Fibroblast of lung (primary cell): ENCODE results near the gene SLC6A11. TPM values are rescaled to one million over a fixed set of nuclear protein-coding genes. Genes with fewer than 3 reads are reported as not detected.
A peak's percentile ranks its signal among the peaks of the same experiment; 100 is the strongest.

ENCODE experiments used
- DNase-seq, 2 donors: peaks; one replicate each; pipeline versions ENCODE4 v3.0.0 to v3.0.0-alpha.2; 2010; ENCODE audit warnings: low read depth in 2 of 2
- H2AFZ ChIP-seq: 2 replicates; pipeline ENCODE4 v1.5.1; 2012; ENCODE audit warnings: low read length, control low read depth, inconsistent platforms
- H3K27ac ChIP-seq: 2 replicates; pipeline ENCODE4 v1.5.1; 2011; ENCODE audit warnings: low read length, control low read depth; ENCODE audit not compliant: insufficient read depth
- H3K27me3 ChIP-seq: 2 replicates; pipeline ENCODE4 v1.5.1; 2011; ENCODE audit warnings: mild to moderate bottlenecking, low read length; ENCODE audit not compliant: control insufficient read depth, insufficient read depth
- H3K36me3 ChIP-seq: 2 replicates; pipeline ENCODE4 v1.5.1; 2011; ENCODE audit warnings: low read length; ENCODE audit not compliant: control insufficient read depth, insufficient read depth
- H3K4me1 ChIP-seq: 2 replicates; pipeline ENCODE4 v1.5.1; 2011; ENCODE audit warnings: low read length; ENCODE audit not compliant: control insufficient read depth, insufficient read depth; ENCODE audit errors: extremely low read depth
- H3K4me2 ChIP-seq: 2 replicates; pipeline ENCODE4 v1.5.1; 2011; ENCODE audit warnings: low read length, control low read depth; ENCODE audit not compliant: insufficient read depth; ENCODE audit errors: extremely low read depth
- H3K4me3 ChIP-seq, 4 experiments: fragments of 200-600 bp in 1 of 4; sonication (generic) in 1 of 4; replicated peaks in 1 of 4; 2 replicates each; pipeline ENCODE4 v1.5.1; 2011 to 2016; ENCODE audit warnings: low read length in 4 of 4, low read depth in 3 of 4, mild to moderate bottlenecking in 3 of 4, control low read depth in 2 of 4, inconsistent platforms in 1 of 4, mixed read lengths in 1 of 4; ENCODE audit not compliant: insufficient read depth in 1 of 4; ENCODE audit errors: control extremely low read depth in 1 of 4
- H3K79me2 ChIP-seq: 2 replicates; pipeline ENCODE4 v1.5.1; 2012; ENCODE audit warnings: mild to moderate bottlenecking, low read length, inconsistent platforms; ENCODE audit not compliant: control insufficient read depth, insufficient read depth
- H3K9ac ChIP-seq: 2 replicates; pipeline ENCODE4 v1.5.1; 2011; ENCODE audit warnings: mild to moderate bottlenecking, low read length, control low read depth; ENCODE audit not compliant: insufficient read depth
- H3K9me3 ChIP-seq: 2 replicates; pipeline ENCODE4 v1.5.1; 2012; ENCODE audit warnings: low read depth, low read length; ENCODE audit not compliant: control insufficient read depth, insufficient read depth
- H4K20me1 ChIP-seq: 2 replicates; pipeline ENCODE4 v1.5.1; 2011; ENCODE audit warnings: low read length; ENCODE audit not compliant: control insufficient read depth, insufficient read depth; ENCODE audit errors: extremely low read depth
- EZH2 ChIP-seq: IDR thresholded peaks from 2 replicates; pipeline ENCODE4 v1.5.1; 2012; ENCODE audit warnings: low read length, control low read depth, mild to moderate bottlenecking; ENCODE audit errors: missing control alignments
- polyA plus RNA-seq, 2 donors: library from polyadenylated mRNA; depleted of rRNA in 1 of 2; stranded (reverse) in 1 of 2; unstranded in 1 of 2; fragments of >200 nt; gene quantifications; 2 replicates each; pipeline ENCODE4 v1.2.1, GENCODE V29; 2011 to 2012; ENCODE audit warnings: missing spikeins in 1 of 2
- total RNA-seq: library from RNA; depleted of rRNA; stranded (reverse); fragments of >200 nt; gene quantifications from 2 replicates; pipeline ENCODE4 v1.2.1, GENCODE V29; 2014
- TF ChIP-seq, protein P1 (sequence below), 2 donors: IDR thresholded peaks in 1 of 2; conservative IDR thresholded peaks in 1 of 2; 1 replicate in 1 of 2; 2 replicates in 1 of 2; pipeline ENCODE4 v1.5.1; 2011 to 2012; ENCODE audit warnings: low read length in 2 of 2, control low read depth in 1 of 2, inconsistent platforms in 1 of 2, low read depth in 1 of 2, mild to moderate bottlenecking in 1 of 2

The SLC6A11 gene
- total and polyA plus RNA-seq, 2 donors (not counting 1 experiment from before 2014, with no cell fraction given), result 0.05 TPM; not detected in 1

DNA sequence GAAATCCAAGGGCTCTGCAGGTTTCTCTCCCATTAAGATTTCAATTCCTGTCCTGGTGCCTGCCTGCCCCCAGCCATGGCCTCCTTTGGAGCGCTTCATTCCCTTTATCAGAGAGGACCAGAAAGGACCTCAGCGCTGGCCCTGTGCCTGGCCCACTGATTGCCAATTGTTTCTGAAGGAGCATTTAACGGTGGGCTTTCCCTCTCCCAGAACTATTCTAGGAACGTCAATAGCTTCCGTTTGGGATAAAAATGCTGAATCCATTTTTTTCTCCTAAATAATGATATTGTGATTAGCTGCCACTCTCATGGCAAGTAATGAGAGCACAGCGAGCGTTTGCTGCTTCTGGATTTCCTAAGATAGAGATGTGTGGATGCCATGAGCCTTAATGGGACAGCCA is 164.3 kb downstream of the SLC6A11 start:
- Histone ChIP-seq H3K36me3 (no peaks in the 10 kb centered on the region), H3K27me3 (no peaks in the 10 kb centered on the region), H4K20me1 (no peaks in the 10 kb centered on the region), H3K9me3 (no peaks in the 10 kb centered on the region), H3K79me2 (no peaks in the 10 kb centered on the region), H3K4me2 (no peak overlapping the region), H3K27ac (no peak overlapping the region), H3K9ac (no peak overlapping the region), H3K4me1 (no peaks in the 10 kb centered on the region), H2AFZ (no peak overlapping the region), H3K4me3 (no peak overlapping the region)
- DNase-seq, result no peak
- TF ChIP-seq, protein P1, sequence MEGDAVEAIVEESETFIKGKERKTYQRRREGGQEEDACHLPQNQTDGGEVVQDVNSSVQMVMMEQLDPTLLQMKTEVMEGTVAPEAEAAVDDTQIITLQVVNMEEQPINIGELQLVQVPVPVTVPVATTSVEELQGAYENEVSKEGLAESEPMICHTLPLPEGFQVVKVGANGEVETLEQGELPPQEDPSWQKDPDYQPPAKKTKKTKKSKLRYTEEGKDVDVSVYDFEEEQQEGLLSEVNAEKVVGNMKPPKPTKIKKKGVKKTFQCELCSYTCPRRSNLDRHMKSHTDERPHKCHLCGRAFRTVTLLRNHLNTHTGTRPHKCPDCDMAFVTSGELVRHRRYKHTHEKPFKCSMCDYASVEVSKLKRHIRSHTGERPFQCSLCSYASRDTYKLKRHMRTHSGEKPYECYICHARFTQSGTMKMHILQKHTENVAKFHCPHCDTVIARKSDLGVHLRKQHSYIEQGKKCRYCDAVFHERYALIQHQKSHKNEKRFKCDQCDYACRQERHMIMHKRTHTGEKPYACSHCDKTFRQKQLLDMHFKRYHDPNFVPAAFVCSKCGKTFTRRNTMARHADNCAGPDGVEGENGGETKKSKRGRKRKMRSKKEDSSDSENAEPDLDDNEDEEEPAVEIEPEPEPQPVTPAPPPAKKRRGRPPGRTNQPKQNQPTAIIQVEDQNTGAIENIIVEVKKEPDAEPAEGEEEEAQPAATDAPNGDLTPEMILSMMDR (conservative IDR thresholded peaks at IDR 0.05 in 1 of 2, IDR thresholded peaks at IDR 0.05 in 1 of 2; ENCODE audit: low read depth in 1 of 2, low read length in 2 of 2), result no peak
- no peak for TF ChIP-seq EZH2

DNA sequence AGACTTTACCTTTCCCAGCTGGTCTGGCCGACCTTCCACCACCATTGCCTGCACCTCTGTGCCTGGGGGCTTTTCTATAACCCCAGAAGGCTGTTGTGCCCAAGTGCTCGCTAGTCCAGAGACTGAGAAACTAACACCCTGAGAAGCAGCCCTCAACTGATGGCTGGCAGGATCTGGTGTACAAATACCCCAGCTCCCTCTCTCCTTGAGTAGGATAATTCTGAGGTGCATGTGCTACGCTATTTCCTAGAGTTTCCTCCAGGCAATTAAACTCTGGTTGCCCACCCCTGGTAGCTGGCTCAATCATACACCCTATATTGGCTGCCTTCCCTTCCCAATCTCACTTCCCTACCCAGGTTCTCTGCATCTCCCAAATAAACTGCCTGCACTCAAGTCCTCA is 165.0 kb downstream of the SLC6A11 start:
- TF ChIP-seq, protein P1 (conservative IDR thresholded peaks at IDR 0.05 in 1 of 2, IDR thresholded peaks at IDR 0.05 in 1 of 2; ENCODE audit: low read depth in 1 of 2, low read length in 2 of 2), result no peak
- no peak for TF ChIP-seq EZH2
- Histone ChIP-seq H3K9me3 (no peaks in the 10 kb centered on the region), H2AFZ (no peak overlapping the region), H3K4me1 (no peaks in the 10 kb centered on the region), H3K4me3 (no peak overlapping the region), H3K79me2 (no peaks in the 10 kb centered on the region), H3K27me3 (no peaks in the 10 kb centered on the region), H3K27ac (no peak overlapping the region), H3K36me3 (no peaks in the 10 kb centered on the region), H4K20me1 (no peaks in the 10 kb centered on the region), H3K4me2 (no peak overlapping the region), H3K9ac (no peak overlapping the region)
- DNase-seq, result no peak

DNA sequence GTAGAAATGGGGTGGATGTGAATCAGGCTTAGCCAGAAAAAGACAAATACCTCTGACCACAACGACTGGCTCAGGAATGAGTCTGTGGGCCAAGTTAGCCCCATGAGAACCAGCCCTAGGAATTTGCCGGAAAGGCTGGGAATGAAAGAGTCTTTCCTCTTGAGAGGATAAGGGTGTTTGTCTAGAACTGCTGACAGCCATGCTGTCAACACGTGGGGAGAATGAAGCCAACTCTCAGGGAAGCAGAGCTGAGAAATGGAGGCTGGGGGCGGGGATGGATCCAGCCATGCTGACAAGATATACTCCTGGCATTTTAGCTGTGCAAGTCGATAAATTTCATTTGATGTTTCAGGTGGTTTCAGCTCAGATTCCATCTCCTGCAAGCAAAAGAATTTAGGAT is 165.9 kb downstream of the SLC6A11 start:
- no peak overlapping the region for H2AFZ ChIP-seq
- peak in 1 of 2 donors; percentile 51 for DNase-seq
- TF ChIP-seq, protein P1 (conservative IDR thresholded peaks at IDR 0.05 in 1 of 2, IDR thresholded peaks at IDR 0.05 in 1 of 2; ENCODE audit: low read depth in 1 of 2, low read length in 2 of 2), result no peak
- TF ChIP-seq EZH2, result no peak
- no peaks in the 10 kb centered on the region for H3K36me3 ChIP-seq
- H3K4me3 ChIP-seq, result no peak overlapping the region
- H4K20me1 ChIP-seq, result no peaks in the 10 kb centered on the region
- no peaks in the 10 kb centered on the region for H3K79me2 ChIP-seq
- no peaks in the 10 kb centered on the region for H3K27me3 ChIP-seq
- no peaks in the 10 kb centered on the region for H3K4me1 ChIP-seq
- H3K9ac ChIP-seq, result no peak overlapping the region
- H3K4me2 ChIP-seq, result no peak overlapping the region
- no peak overlapping the region for H3K27ac ChIP-seq
- H3K9me3 ChIP-seq, result no peaks in the 10 kb centered on the region
